ENCODE results near the gene SYT7. TPM values are rescaled to one million over a fixed set of nuclear protein-coding genes. Genes with fewer than 3 reads are reported as not detected.

SYT7 gene
- total RNA-seq, 1 donor from 2014 or later = 7.6 TPM

GRCh38 chr11:61502522-61502921 is 78.4 kb downstream of the SYT7 start:
- TF ChIP-seq, protein P1, sequence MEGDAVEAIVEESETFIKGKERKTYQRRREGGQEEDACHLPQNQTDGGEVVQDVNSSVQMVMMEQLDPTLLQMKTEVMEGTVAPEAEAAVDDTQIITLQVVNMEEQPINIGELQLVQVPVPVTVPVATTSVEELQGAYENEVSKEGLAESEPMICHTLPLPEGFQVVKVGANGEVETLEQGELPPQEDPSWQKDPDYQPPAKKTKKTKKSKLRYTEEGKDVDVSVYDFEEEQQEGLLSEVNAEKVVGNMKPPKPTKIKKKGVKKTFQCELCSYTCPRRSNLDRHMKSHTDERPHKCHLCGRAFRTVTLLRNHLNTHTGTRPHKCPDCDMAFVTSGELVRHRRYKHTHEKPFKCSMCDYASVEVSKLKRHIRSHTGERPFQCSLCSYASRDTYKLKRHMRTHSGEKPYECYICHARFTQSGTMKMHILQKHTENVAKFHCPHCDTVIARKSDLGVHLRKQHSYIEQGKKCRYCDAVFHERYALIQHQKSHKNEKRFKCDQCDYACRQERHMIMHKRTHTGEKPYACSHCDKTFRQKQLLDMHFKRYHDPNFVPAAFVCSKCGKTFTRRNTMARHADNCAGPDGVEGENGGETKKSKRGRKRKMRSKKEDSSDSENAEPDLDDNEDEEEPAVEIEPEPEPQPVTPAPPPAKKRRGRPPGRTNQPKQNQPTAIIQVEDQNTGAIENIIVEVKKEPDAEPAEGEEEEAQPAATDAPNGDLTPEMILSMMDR (IDR thresholded peaks at IDR 0.05; ENCODE audit: unreplicated experiment) = no peak
- no peak for DNase-seq (ENCODE audit: low spot score in 2 of 2, unreplicated experiment in 2 of 2)
- no peaks in the 10 kb centered on the region for H3K9me3 Mint-ChIP-seq
- no peaks in the 10 kb centered on the region for H3K36me3 Mint-ChIP-seq
- no peak overlapping the region for H3K27ac Mint-ChIP-seq
- H3K4me1 Mint-ChIP-seq = no peaks in the 10 kb centered on the region
- H3K27me3 Mint-ChIP-seq (ENCODE audit: low read depth) = peaks cover 33% of the 10 kb centered on the region
- H3K4me3 Mint-ChIP-seq = no peak overlapping the region

- no peak for DNase-seq (ENCODE audit: low spot score in 2 of 2, unreplicated experiment in 2 of 2)
- TF ChIP-seq, protein P1 (IDR thresholded peaks at IDR 0.05; ENCODE audit: unreplicated experiment) = no peak
- no peak overlapping the region for H3K27ac Mint-ChIP-seq
- H3K27me3 Mint-ChIP-seq (ENCODE audit: low read depth) = peaks cover 9% of the 10 kb centered on the region
- no peaks in the 10 kb centered on the region for H3K9me3 Mint-ChIP-seq
- H3K4me3 Mint-ChIP-seq = no peak overlapping the region
- no peaks in the 10 kb centered on the region for H3K4me1 Mint-ChIP-seq
- H3K36me3 Mint-ChIP-seq = no peaks in the 10 kb centered on the region
Observed at GRCh38 chr11:61499816-61500491, 80.9 kb downstream of the SYT7 start.

DNA sequence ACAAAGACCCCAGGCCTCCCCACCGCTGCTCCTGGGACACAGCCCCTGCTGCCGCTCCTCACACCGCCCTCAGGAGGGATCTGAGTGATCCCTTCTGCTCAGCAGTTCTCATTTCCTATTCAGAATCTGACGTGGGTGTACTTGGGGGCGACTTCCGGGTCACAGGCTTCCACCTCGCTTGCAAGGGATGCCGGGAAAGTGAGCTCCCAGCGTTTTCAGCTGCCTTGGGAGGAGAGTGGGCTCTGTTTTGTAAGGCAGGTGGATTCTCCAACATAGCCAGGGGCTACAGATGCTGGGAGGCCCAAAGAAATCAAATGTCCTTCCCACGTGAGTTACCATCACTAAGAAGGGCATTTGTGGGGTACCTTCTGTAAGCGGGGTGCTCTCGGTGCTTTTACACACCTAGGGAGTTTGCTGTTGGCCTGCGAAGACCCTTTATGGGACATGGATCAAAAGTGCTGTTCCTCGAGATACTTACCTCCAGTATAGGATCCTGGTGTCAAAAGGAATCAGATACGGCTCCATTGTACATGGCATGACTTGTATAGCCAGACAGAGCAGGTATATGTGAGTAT is 82.0 kb downstream of the SYT7 start:
- DNase-seq (ENCODE audit: low spot score in 2 of 2, unreplicated experiment in 2 of 2) = no peak
- no peaks in the 10 kb centered on the region for H3K4me1 Mint-ChIP-seq
- no peak overlapping the region for H3K4me3 Mint-ChIP-seq
- no peaks in the 10 kb centered on the region for H3K36me3 Mint-ChIP-seq
- no peaks in the 10 kb centered on the region for H3K9me3 Mint-ChIP-seq
- no peak overlapping the region for H3K27ac Mint-ChIP-seq
- TF ChIP-seq, protein P1 (IDR thresholded peaks at IDR 0.05; ENCODE audit: unreplicated experiment) = no peak
- peaks cover 4% of the 10 kb centered on the region for H3K27me3 Mint-ChIP-seq (ENCODE audit: low read depth)

- no peaks in the 10 kb centered on the region for H3K9me3 Mint-ChIP-seq
- H3K27ac Mint-ChIP-seq = no peak overlapping the region
- TF ChIP-seq, protein P1 (IDR thresholded peaks at IDR 0.05; ENCODE audit: unreplicated experiment) = no peak
- H3K36me3 Mint-ChIP-seq = no peaks in the 10 kb centered on the region
- no peak overlapping the region for H3K4me3 Mint-ChIP-seq
- peaks cover 3% of the 10 kb centered on the region for H3K27me3 Mint-ChIP-seq (ENCODE audit: low read depth)
- no peaks in the 10 kb centered on the region for H3K4me1 Mint-ChIP-seq
- DNase-seq (ENCODE audit: low spot score in 2 of 2, unreplicated experiment in 2 of 2) = no peak
Observed at GRCh38 chr11:61497876-61498275, 83.0 kb downstream of the SYT7 start.

DNA sequence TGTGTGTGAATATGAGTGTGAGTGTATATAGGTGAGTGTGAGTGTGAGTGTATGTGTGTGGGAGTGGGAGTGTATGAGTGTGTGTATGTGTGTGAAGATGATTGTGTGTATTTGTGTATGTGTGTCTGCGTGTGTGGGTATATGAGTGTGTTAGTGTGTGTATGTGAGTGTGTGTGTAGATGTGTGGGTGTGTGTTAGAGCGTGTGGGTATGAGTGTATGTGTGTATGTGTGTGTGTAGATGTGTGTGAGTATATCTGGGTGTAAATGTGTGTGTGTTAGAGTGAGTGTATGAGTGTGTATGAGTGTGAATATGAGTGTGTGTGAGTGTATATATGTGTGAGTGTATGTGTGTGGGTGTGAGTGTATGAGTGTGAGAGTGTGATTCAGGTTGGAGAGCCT is 83.4 kb downstream of the SYT7 start:
- no peak for DNase-seq (ENCODE audit: low spot score in 2 of 2, unreplicated experiment in 2 of 2)
- TF ChIP-seq, protein P1 (IDR thresholded peaks at IDR 0.05; ENCODE audit: unreplicated experiment) = no peak
- Mint-ChIP-seq H3K27ac (no peak overlapping the region), H3K9me3 (no peaks in the 10 kb centered on the region), H3K27me3 (ENCODE audit: low read depth) (peaks cover 3% of the 10 kb centered on the region), H3K36me3 (no peaks in the 10 kb centered on the region), H3K4me1 (no peaks in the 10 kb centered on the region), H3K4me3 (no peak overlapping the region)

Measured in mesothelial cell of epicardium (in vitro differentiated cells).